Measurements from ENCODE around the gene ACACA. TPM values are rescaled to one million over a fixed set of nuclear protein-coding genes. Genes with fewer than 3 reads are reported as not detected.
A peak's percentile ranks its signal among the peaks of the same experiment; 100 is the strongest.

ACACA gene
- polyA plus RNA-seq, 1 experiment = 57.9 TPM

DNA sequence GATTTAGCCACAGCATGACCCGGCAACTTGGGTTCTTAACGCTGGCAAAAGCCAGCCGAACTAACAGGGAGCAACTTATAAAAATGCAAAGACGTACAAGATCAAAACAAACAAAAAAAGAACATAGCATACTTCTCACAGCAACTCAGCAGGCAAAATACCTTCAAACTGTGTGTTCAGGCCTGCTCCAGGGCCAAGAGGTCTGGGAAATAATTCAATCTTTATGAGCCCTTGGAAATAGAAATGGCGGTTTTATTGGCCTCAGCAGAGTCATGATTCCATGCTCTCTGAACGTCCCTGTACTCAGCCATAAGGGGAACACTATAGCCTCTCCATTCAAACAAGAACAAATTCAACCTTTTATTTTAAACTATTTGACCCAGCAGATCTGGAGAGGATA is 132.2 kb downstream of the ACACA start:
- TF ChIP-seq, protein P1, sequence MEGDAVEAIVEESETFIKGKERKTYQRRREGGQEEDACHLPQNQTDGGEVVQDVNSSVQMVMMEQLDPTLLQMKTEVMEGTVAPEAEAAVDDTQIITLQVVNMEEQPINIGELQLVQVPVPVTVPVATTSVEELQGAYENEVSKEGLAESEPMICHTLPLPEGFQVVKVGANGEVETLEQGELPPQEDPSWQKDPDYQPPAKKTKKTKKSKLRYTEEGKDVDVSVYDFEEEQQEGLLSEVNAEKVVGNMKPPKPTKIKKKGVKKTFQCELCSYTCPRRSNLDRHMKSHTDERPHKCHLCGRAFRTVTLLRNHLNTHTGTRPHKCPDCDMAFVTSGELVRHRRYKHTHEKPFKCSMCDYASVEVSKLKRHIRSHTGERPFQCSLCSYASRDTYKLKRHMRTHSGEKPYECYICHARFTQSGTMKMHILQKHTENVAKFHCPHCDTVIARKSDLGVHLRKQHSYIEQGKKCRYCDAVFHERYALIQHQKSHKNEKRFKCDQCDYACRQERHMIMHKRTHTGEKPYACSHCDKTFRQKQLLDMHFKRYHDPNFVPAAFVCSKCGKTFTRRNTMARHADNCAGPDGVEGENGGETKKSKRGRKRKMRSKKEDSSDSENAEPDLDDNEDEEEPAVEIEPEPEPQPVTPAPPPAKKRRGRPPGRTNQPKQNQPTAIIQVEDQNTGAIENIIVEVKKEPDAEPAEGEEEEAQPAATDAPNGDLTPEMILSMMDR (IDR thresholded peaks at IDR 0.05; ENCODE audit: low read depth, low read length) = no peak
- no peak for DNase-seq (ENCODE audit: low read depth, low spot score)
- Histone ChIP-seq H3K4me3 (ENCODE audit: low read depth, low read length) (no peak overlapping the region), H3K27ac (ENCODE audit: low read depth, low read length) (no peak overlapping the region), H3K9me3 (ENCODE audit: control insufficient read depth, insufficient read depth, low read length) (no peaks in the 10 kb centered on the region), H3K27me3 (ENCODE audit: control insufficient read depth, insufficient read depth, low read length) (no peaks in the 10 kb centered on the region)
- ChIA-PET POLR2A (interaction anchor here (0.5 to 0.9 kb wide), 2 partner anchors 42 to 85 kb away, joined by 5 read pairs; no protein-coding TSS in a partner anchor), CTCF (no interaction called here)

DNA sequence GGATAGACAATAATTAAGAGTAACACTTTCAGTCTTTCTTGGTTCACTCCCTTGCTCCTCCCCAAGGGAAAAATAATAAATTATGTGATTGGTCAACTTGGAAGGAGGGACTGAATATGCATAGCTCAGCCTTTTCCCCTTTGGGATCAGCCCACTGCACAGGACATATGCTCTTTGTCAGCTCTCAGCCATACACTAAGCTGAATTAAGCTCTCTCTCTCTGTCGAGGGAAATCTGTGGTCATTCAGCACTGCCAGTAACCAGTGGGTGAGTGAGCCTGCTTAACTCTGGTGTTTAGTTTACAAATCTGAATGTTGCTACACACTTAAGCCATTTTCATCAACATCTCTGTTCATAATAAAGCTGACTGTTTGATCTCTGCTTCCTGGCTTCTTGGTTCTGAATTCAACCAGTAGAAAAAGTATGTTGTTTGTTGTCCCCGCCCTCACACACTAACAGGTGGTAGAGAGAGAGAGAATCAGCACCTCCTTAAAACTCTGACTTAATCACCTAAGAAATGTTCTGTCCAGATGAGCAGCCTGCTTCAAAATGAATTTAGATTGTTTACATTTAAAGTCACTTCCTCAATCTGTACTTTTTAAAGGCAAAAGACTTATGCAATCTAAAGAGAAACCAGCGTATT is 133.1 kb downstream of the ACACA start:
- Histone ChIP-seq H3K27ac (ENCODE audit: low read depth, low read length) (peak overlapping the region; percentile 66), H3K27me3 (ENCODE audit: control insufficient read depth, insufficient read depth, low read length) (no peaks in the 10 kb centered on the region), H3K4me3 (ENCODE audit: low read depth, low read length) (no peak overlapping the region; the same call in 1 of the 2 replicates), H3K9me3 (ENCODE audit: control insufficient read depth, insufficient read depth, low read length) (no peaks in the 10 kb centered on the region)
- ChIA-PET POLR2A (interaction anchor here (0.6 to 0.9 kb wide), 4 partner anchors 54 to 117 kb away, joined by 3 to 5 read pairs (median 4); no protein-coding TSS in a partner anchor), CTCF (interaction anchor here (0.6 to 2.7 kb wide), 3 partner anchors 33 to 100 kb away, joined by 3 to 13 read pairs (median 4); no protein-coding TSS in a partner anchor)
- DNase-seq (ENCODE audit: low read depth, low spot score) = peak; percentile 80
- TF ChIP-seq, protein P1 (IDR thresholded peaks at IDR 0.05; ENCODE audit: low read depth, low read length) = no peak

DNA sequence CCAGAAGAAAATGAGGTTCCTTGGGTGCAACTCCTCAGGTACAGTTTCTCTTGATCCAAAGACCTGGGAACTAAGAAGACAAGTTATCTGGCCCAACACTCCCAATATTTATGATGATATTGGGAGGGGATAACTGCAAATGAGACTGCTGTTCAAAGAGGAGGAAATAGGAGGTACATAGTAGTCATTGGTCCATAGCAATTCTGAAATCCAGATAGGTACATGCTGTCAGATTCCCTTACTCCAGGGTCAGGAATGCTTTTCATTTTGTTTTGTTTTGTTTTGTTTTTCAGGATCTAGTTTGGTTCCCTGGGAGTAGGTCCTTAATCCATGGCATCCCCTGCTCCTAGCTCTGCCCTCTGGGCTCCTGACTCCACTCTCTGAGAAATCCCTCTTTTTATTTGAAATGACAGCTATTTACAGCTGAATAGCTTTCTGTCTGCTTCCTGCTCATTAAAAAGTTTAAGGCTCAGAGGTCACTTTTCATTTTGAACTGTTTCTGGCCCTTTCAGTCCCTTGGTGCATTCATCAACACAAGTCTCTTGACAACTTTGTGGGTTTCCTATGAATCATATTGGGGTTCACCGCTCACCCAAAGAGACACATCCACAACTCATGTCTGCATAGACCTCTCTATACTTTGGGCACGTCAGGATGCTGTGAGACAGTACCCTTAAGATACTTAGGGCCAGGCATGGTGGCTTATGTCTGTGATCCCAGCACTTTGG is 141.0 kb downstream of the ACACA start:
- H3K27me3 ChIP-seq (ENCODE audit: control insufficient read depth, insufficient read depth, low read length) = no peaks in the 10 kb centered on the region
- no peak overlapping the region for H3K4me3 ChIP-seq (ENCODE audit: low read depth, low read length)
- TF ChIP-seq, protein P1 (IDR thresholded peaks at IDR 0.05; ENCODE audit: low read depth, low read length) = no peak
- H3K9me3 ChIP-seq (ENCODE audit: control insufficient read depth, insufficient read depth, low read length) = peaks cover 13% of the 10 kb centered on the region
- no peak overlapping the region for H3K27ac ChIP-seq (ENCODE audit: low read depth, low read length)
- no peak for DNase-seq (ENCODE audit: low read depth, low spot score)
- ChIA-PET CTCF (no interaction called here), POLR2A (no interaction called here)

DNA sequence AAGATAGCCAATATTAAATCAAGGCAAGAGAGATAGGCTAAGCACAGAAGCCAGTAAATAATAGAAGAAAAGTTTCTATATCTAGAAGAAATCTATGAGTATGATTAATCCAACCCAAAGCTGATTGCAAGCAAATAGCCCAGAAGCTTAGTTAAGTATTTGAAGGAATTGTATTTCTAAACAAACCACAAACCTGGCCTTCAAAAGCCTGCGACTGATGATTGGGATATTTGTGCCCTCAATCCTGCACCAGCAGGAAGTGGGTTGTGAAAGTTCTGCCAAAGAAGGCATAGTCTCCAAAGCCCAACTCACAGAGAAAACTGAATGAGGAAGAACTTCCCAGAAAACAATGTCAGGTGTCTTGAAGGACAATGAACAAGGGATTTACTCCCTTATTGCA is 145.3 kb downstream of the ACACA start:
- Histone ChIP-seq H3K27me3 (ENCODE audit: control insufficient read depth, insufficient read depth, low read length) (no peaks in the 10 kb centered on the region), H3K27ac (ENCODE audit: low read depth, low read length) (no peak overlapping the region), H3K4me3 (ENCODE audit: low read depth, low read length) (no peak overlapping the region), H3K9me3 (ENCODE audit: control insufficient read depth, insufficient read depth, low read length) (peaks cover 12% of the 10 kb centered on the region)
- ChIA-PET CTCF (interaction anchor here (1.1 kb wide), 1 partner anchor 112 kb away, joined by 3 read pairs; no protein-coding TSS in a partner anchor), POLR2A (no interaction called here)
- DNase-seq (ENCODE audit: low read depth, low spot score) = no peak
- TF ChIP-seq, protein P1 (IDR thresholded peaks at IDR 0.05; ENCODE audit: low read depth, low read length) = no peak

Data from AG04450 (cell line).